NCI-H2227 treated with DMSO at 0.1 percent for 48 hours (cell line): ENCODE data around the gene RASA4B.
"Not testable (repeated sequence)": the region's sequence is repeated elsewhere in the genome, so short reads cannot be mapped to it uniquely, and the experiment has no call there.

Experiments
- DNase-seq: peaks from one replicate; lab custom pipeline; 2025; lab: John Stamatoyannopoulos, UW

RASA4B gene

GRCh38 chr7:102511860-102512522 is 5.6 kb downstream of the RASA4B start:
- not testable (repeated sequence) for DNase-seq

GRCh38 chr7:102510575-102510974 is 7.0 kb downstream of the RASA4B start:
- not testable (repeated sequence) for DNase-seq

DNA sequence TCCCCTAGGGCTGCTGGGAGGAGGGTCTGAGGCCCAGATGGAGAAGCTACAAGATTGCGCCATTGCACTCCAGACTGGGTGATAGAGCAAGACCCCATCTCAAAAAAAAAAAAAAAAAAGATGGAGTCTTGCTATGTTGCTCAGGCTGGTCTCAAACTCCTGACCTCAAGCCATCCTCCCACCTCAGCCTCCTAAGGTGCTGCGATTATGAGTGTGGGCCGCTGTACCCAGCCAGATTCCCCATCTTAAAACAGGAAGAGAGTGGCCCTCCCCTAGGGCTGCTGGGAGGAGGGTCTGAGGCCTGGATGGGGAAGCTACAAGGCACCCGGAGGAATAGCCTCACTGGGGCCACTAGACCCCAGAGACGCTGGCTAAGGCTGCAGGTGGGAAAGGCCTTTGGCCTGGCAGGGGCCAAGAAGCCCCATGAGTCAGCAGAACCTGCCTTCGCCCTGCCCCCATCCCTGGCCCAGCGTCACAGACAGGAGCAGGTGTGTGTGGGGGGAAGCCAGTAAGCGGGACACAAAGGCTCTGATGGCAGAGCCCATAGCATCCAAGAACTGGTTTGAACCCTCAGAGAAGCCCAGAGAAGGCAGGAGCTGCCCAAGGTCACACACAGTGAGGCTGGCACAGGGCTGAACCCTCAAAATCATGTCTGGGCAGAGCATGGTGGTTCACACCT is 10.0 kb downstream of the RASA4B start:
- not testable (repeated sequence) for DNase-seq

- not testable (repeated sequence) for DNase-seq
These were observed 12.0 kb downstream of the RASA4B start for GRCh38 chr7:102505298-102506185.

- DNase-seq = not testable (repeated sequence)
These were observed 14.4 kb downstream of the RASA4B start for GRCh38 chr7:102503141-102503540.

DNA sequence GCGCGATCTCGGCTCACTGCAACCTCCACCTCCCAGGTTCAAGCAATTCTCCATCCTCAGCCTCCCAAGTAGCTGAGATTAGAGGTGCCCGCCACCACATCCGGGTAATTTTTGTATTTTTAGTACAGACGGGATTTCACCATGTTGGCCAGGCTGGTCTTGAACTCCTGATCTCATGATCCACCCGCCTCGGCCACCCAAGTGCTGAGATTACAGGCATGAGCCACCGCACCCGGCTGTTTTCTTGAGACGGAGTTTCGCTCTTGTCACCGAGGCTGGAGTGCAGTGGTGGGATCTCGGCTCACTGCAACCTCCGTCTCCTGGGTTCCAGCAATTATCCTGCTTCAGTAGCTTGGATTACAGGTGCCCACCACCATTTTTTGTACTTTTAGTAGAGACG is 19.3 kb downstream of the RASA4B start:
- not testable (repeated sequence) for DNase-seq

- not testable (repeated sequence) for DNase-seq
These were observed 20.3 kb downstream of the RASA4B start for GRCh38 chr7:102497308-102497707.

DNA sequence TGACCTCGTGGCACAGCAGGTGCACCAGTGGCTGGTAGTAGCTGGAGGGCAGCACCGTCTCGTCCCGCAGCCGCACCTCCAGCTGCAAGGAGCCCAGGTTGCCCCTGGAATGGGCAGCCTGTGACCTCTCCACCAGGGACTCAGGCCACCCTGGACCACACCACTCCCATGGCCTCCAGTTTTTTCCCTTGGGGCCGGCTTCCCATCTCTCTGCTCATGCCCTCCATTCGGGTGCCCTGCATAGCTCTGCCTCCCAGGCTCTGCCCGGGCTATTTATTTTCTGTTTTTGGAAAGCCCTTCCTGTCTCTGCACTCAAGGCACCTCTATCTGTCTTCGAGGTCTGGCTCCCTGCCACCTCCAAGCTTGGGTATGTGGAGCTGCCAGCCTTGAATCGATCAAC is 20.7 kb downstream of the RASA4B start:
- not testable (repeated sequence) for DNase-seq

- not testable (repeated sequence) for DNase-seq
These were observed 23.0 kb downstream of the RASA4B start for GRCh38 chr7:102494473-102495149.

- not testable (repeated sequence) for DNase-seq
These were observed 23.6 kb downstream of the RASA4B start for GRCh38 chr7:102494026-102494425.

DNA sequence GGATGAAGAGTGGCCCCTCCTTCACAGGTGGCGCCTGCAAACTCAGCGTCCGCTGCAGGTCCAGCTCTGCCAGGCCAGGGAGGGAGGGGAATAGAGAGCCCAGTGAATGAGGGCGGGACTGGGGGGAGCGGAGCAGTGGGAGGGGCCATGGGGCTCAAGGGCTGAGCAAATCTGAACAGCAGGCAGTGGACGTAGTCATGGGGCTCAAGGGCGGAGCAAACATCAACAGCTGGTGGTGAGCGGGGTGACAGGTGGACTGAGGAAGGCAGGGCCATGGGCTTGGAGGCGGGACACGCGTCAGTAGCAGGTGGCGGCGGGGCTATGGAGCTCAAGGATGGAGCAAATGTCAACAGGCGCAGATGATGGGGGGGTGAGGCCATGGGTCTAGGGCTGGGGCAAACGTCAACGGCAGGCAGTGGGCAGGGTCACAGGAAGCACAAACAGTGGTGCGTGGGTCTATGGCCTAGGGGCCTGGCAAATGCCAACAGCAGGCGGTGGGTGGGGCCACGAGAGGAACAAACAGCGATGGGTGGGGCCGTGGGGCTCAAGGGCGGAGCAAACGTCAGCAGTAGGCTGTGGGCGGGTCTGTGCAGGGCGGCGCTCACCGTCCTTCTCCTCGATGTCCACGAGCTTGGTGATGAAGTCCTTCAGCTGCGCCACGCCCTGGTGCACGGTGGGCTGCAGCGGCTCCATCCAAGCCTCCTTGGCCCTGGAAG is 24.2 kb downstream of the RASA4B start:
- DNase-seq = not testable (repeated sequence)

DNA sequence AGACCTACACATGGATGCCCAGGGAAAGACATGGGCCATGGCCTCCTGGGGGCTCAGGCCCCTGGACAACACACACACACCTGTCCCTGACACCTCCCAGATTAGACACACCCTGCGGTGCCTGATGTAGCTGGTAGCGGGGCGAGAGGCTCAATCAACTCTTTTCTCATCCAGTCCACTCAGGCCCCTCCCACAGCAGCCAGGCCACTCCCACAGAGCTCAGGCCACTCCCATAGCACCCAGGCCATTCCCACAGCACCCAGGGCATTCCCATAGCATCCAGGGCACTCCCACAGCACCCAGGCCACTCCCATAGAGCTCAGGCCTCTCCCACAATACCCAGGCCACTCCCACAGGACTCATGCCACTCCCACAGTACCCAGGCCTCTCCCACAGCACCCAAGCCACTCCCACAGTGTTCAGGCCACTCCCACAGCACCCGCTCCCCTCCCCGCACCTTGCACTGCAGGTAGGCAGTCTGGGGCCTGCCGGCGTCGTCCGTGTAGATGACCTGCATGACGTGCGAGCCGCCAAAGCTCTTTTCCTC is 27.0 kb downstream of the RASA4B start:
- DNase-seq = not testable (repeated sequence)

GRCh38 chr7:102484317-102484716 is 33.3 kb downstream of the RASA4B start:
- DNase-seq = not testable (repeated sequence)

- DNase-seq = not testable (repeated sequence)
These were observed 35.6 kb downstream of the RASA4B start for GRCh38 chr7:102481962-102482361.

GRCh38 chr7:102479982-102480637 is 37.5 kb downstream of the RASA4B start:
- not testable (repeated sequence) for DNase-seq

DNA sequence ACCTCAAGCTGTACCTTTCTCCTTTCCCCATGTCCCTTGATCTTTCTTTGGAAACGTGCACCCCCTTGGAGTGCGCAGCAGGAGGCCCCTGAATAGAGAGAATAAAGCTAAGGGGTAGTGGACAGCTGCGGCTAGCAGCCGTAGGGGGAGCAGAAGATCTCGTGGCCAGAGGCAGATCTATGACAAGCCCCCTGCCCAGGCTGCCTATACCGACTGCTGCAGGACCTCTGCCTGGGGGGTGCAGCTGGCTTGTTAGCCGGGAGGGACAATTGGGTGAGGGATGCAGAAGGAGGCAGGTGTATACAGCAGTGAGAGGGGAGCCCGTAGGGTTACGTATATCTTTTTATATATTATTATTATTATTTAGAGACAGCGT is 38.4 kb downstream of the RASA4B start:
- DNase-seq = not testable (repeated sequence)

- DNase-seq = not testable (repeated sequence)
These were observed 39.0 kb downstream of the RASA4B start, which contains the start of gene POLR2J for GRCh38 chr7:102478314-102479208. TSS of gene POLR2J (minus strand) at chr7:102478922. CDS start at chr7:102478860, 62 bp downstream.

GRCh38 chr7:102474736-102475435 is 42.7 kb downstream of the RASA4B start:
- not testable (repeated sequence) for DNase-seq
